ENCODE data around the gene MRPL10.

- TF ChIP-seq, protein P1, sequence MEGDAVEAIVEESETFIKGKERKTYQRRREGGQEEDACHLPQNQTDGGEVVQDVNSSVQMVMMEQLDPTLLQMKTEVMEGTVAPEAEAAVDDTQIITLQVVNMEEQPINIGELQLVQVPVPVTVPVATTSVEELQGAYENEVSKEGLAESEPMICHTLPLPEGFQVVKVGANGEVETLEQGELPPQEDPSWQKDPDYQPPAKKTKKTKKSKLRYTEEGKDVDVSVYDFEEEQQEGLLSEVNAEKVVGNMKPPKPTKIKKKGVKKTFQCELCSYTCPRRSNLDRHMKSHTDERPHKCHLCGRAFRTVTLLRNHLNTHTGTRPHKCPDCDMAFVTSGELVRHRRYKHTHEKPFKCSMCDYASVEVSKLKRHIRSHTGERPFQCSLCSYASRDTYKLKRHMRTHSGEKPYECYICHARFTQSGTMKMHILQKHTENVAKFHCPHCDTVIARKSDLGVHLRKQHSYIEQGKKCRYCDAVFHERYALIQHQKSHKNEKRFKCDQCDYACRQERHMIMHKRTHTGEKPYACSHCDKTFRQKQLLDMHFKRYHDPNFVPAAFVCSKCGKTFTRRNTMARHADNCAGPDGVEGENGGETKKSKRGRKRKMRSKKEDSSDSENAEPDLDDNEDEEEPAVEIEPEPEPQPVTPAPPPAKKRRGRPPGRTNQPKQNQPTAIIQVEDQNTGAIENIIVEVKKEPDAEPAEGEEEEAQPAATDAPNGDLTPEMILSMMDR (IDR thresholded peaks at IDR 0.05), result no peak
- no peak for TF ChIP-seq POLR2A (IDR thresholded peaks at IDR 0.05)
Measured at GRCh38 chr17:47807421-47807820, 23.9 kb downstream of the MRPL10 start.

All from right lobe of liver (tissue), 4 donors.